Midbrain (tissue), 1 donor: ENCODE results near the gene METTL16.
A peak's percentile ranks its signal among the peaks of the same experiment; 100 is the strongest.

ENCODE experiments used
- DNase-seq: peaks from one replicate; lab custom pipeline; 2025; lab: John Stamatoyannopoulos, UW

The METTL16 gene

DNA sequence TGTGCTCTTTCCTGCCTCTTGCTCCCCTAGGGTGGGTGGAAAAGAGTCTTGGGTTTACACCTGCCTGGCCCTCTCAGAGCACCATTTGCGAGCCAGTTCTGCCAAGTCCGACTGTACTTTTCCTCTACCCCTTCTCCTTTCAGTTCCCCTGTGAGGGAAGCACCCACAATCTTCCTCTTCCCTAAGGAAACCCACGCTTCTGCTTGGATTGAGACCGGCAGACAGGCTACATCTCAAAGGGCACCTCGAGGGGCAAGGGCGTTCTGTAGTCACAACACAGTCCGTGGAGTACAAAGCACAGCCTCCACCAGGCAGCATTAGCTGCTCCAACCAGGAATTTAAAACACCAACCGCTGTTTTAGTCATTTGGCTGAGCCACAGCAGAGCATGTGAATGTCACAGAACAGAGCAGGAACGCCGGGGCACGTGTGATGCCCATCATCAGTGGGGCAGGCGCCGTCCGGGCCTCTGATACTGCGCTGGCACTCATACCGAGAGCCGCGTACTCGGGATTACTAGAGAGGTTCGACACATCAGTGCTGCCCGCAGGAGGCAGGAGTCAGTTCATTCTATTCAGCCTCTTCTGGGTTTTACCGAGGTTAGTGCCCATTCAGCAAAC, 97.1 kb downstream of the METTL16 start:
- no peak for DNase-seq

DNA sequence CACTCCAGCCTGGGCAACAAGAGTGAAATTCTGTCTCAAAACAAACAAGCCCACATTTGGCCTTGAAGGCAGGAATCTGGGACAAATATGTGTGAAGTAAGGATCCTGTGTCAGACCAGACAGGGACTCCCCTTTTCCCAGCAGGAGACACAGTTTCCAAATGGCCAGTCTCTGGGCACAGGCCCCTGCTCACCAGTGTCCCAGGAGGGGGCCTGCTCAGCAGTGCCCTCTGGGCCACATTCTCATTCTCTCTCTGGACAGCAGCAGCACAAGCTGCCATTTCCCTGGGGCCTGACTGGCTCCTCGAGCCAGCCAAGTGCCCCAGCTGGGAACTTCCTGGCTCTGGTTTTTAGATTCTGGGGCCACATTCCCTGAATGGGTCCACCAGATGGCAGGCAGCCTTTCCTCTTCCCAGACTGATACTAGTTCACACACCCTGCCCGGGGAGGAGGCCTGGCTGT, 99.1 kb downstream of the METTL16 start:
- peak; percentile 53 for DNase-seq

DNA sequence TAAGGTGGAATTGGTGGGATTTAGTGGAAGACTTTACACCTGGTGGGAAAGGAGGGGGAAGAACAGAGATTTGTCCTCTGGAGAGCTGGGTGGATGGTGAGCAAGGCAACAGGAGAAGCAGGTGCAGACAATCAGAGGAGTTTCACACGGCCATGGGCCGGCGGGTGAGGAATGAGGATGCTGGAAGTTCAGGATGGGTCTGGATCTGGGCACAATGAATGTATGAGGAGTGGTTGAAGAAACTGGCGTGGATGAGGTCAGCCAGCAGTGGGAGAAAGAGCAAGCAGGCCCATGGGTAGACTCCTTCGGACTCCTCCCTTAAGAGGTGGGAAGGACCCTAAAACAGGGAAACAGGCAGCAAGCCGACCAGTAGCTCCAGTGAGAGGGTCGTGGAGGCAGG, 100.7 kb downstream of the METTL16 start:
- no peak for DNase-seq

DNA sequence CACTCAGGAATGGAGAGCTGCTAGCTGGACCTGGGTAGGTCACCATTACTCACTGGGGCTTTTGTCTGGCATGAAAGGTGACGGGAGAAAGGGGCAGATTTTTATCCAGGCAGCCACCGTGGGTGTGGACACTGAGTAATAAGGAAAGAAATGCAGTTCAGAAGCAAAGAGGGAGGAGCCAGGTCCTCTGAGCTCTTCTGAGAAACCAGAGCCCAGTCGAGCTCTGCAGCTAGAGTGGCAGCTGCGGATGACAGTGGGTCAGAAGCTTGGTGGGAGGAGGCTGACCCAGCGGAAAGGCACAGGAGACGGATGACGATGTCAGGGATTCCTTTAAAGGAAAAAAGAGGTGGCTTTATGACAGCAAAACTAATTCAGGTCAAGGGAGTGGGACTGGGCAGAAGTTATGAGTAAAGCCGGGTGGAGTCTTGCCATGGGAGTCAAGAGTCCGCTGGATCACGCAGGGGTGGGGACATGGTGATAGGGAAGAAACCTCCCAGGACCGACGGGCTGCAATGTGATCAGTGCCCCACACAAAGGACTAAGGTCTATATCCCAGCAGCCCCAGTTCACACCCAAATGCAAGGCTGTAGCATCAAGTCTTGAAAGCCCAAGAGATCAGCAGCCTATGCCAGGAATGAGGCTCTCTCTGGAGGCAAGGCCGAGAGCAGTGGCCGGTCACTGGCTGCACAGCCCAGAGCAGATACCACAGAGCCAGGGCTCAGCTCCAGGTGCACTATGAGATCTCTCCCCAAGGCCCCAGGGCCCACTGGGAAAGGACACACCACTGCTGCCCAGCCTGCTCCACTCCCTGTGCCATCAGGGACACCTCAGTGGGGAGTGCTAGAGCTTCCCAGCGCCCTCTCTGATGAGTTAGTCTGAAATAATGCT, 104.5 kb downstream of the METTL16 start:
- no peak for DNase-seq

DNA sequence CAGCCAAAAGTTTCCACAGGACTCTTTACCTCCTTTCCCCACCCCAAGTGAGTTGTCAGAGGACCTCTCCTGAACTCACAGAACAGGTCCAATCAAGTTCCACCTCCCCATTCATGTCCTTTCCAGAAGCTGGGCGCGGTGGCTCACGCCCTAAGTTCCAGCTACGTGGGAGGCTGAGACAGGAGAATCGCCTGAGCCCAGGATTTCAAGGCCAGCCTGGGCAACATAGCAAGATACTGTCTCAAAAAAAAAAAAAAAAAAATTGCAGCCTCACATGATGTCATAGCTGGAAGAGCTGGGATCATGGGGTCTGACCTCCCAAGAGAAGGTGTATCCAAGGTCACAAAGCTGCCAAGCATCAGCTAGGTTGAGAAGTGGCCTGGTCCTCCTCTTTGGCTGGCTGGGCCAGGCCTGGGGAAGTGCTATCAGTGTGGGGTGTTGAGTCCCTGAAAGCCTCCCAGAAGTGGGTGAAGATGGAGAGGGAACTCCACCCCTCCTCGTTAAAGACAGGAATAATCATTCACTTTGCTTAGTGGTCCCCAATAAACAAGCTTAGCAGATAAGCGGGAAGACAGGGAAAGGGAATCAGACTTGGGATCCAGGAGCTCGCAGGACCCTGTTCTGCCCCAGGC, 105.3 kb downstream of the METTL16 start:
- DNase-seq, result no peak

DNA sequence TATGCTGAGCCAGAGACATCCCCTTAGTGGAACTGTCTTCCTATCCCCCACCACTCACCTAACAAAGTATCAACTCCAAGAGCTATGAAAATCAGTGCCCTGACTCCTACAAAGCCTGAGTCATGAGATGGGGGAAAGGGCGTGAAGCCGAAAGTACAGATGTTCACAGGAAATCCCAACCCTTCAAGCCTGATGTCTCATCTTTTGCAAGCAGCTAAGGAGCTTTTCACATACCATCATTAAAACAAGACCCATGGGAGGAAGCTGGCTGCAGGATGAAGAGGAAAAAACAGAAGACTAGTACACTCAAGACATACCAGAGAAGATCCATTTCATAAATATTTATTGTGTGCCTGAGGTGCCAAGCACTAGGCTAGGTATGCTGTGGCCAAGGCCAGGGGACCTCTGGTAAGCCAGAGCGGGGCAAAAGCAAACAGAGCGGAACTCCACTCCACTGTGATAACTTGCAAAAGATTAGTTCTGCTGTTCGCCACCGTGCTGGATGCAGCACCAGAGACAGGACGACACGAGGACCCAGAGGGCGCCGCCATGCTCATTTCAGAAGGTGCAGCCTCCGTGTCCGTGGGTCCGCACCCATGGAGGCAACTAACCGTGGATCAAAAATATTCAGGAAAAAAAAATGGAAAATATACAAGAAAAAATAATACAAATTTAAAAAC, 106.3 kb downstream of the METTL16 start:
- DNase-seq, result no peak

DNA sequence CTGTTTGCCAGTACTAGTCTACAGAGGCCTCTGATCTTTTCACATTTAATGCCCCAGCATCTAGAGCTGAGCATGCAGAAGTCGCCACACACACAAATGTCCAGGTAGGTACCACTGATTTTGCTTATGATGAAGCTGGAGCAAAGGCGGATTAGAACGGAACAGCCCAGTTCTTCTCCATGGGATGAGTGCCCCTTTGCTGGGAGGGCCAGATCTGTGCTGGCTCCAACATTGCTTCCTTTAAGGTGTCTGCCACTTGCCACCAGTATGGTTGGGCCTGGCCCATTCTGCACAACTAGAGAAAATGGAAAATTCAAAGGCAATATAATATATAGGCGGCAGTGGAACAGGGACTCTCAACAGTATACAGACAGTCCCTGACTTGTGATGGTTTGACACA, 108.6 kb downstream of the METTL16 start:
- DNase-seq, result no peak

DNA sequence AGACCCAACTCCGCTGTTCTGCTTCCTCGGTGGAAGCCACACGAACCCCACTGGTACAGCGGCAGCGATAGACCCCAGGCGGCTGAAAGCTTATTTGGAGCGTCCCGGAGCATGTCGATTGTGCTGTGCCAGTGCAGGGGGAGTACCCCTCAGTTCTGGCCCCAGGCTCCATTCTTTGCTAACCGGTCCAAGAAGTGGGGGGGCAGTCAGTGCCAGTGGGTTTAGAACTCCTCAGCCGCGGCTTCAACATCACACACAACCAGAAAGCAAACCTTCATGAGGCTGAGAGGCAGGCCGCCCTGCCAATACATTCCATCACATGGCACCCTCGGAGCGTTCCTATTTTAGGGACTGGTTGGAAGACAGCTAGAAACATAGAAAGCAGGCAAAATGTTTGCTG, 109.1 kb downstream of the METTL16 start:
- DNase-seq, result no peak

DNA sequence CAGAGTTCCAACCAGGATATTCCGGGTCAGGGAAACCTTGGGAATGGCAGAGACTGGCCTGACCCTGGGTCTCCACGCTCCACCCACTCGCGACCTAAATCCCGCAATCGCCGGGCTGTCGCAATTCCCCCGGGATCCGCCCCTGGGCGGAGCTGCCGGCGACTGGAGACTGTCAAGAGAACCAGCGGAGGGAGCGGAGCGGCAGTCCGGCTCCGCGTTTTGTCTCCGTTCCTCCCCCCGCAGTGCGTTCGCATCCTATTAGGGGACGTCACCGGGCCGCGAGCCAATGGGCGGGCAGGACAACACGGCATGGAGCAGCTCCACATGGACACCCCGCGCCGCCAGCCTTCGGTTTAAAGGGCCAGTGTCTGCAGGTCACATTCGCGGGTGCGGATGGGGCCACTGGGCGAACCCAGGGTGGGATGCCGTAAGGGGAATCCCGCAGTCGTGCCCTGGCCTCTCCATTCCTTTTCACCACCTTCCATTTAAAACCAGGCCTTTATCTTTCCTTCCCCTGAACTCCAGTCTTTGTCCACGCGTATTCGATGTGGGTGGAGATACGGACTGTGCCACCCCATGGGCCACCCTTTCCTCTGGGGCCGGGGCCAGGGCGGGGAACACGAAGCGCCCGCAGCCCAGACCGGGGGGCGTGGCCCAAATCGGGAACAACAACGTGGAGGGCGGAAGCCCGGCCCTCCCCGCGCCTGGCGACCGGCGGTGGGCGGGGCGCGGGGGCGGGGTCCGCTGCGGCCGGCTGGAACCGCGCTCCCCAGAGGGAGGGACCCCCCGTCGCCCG, 110.1 kb downstream of the METTL16 start:
- peak; percentile 99 for DNase-seq

DNA sequence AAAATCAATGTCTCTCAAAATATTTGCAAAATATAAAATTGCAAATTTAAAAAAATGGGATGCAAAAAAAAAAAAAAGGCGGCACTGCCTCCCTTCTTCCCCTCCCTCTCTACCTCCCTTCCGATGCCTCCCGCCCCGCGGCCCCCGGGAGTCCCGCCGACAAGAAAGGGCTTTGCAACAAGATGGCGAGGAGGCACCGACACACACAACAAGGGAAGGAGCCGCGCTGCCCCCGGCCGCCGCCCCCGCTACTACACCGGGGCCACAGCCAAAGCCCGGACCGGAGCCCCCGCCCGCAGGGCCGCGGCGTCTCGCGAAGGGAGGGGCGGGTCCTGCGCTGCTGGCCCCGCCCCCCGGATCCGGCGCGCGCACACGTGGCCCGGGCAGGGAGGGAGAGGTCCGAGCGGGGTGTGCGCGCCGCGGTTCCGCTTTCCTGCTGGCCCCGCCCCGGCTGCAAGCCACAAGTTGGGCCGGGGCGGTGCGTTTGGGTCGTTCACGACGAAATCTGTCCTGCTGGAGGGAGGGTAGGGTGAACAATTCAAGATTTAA, 110.7 kb downstream of the METTL16 start, which contains the start of gene MNT:
TSS of gene MNT (minus strand) at position 184 of the 549 bp plus-strand sequence. CDS start 348 bp downstream, outside the sequence.
- DNase-seq, result peak; percentile 96

DNA sequence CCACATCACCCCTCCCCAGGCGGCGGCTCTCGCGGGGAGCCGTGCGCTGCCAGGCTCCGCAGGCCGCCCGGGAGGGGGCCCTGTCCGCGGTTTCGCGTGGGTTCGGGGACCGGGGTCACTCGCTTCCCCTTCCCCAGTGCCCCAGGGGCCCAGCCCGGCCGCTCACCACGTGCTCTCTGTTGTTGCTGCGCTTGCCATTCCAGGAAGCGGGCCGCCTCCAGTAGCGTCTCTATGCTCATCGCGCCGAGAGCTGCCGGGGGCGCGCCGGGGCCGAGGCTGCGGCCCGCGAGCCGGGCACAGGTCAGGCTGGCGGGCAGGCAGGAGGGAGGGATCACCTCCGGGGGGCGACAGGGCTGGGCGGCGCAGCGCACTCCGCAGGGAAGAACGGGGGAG, 111.2 kb downstream of the METTL16 start:
- peak; percentile 44 for DNase-seq

DNA sequence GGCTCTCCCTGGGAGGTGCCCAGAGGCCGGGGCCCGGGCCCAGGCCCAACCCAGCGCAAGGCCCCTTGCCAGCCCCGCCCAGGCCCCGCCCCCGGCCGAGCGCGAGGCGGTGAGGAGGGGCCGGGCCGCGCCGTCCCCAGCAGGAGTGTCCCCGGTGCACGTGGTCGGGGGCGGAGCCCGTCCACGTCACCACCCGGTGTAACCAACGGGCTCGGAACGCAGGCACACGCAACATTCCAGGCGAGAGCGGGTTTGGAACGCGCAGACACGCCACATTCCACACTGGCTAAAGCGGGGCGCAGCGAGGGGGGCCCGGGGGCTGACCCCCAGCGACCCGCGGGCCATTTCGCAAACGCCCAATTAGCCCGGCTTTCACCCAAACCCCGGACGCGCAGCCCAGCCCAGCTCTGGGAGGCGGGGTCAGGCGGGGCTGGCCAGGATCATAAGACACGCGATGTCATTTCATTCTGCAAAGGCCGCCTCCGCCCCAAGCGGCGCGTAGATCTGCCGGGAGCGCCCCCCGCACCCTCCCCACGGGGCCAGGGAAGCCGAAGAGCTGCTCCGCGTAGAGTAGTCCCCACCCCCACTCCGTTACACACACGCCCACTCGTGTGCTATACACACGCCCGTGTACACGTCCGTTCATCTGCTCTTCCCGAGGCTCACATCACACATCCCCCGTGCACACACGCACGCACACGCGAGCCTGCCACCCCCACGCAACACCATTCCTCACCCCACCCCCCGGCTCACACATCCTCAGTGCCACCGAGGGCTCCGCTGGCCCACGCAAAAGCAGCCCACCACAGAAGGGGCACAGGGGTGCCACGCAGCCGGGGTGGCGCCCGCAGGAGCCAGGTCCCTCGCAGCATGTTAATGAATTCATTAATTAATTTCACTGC, 111.9 kb downstream of the METTL16 start:
- peak; percentile 95 for DNase-seq

DNA sequence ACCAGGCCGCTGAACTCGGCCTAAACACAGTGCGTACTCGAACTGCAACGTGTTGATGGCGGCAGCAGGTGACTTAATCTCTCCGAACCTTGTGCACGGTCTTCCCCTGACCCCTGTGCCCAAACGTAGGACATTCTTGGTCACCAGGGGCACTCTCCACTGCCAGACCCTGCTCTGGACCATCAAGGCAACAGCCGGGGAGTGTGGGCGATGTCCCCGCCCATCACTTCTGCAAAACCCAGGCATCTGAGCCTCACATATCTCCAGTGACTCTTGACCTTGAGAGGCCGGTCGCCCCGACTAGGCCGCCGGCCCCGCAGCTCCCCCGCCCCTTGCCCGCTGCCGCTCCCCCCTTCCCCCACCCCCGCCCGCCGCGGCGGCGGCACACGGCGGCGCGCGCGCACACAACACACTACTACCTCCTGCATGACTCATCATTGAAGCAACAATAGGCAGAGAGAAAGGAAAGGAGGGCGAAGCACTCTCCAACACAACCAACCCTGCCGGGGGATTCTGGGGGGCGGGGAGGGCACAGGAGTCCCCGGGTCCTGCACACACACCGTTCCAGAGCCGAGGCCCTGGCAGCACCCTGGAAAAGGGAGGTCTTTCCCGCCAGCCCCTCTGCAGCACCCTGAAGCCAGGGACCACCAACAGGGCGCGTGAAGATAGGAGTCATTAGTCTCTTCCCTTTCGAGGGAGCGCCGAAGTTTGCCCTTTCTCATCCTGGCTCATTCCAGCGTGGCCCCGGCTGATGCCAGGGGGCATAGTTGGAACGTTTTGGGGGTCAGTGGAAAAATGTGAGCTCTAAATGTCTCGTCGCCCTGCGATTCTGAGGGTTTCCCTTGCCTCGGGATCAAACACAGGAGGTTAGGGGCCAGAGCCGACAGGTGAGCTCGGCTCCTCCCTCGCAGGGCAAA, 112.8 kb downstream of the METTL16 start:
- DNase-seq, result no peak

DNA sequence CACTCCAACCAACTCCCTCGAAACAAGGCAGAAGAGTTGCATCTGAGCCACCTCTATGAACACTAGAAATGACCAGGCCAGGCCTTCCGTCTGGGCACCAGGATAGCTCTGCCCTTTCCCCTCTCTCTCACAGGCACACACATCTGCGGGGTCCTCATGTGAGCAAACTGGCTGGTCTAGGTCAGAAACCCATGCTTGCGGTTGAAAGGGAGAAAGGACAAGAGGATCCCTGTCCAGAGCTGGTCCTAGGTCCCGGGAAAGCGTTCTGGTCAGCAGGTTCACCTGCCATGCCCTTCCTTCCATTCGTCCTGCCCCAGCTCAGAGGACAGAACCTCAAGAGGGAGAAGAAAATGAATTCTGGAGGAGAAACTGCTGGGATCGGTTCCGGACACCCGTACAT, 113.5 kb downstream of the METTL16 start:
- DNase-seq, result no peak

DNA sequence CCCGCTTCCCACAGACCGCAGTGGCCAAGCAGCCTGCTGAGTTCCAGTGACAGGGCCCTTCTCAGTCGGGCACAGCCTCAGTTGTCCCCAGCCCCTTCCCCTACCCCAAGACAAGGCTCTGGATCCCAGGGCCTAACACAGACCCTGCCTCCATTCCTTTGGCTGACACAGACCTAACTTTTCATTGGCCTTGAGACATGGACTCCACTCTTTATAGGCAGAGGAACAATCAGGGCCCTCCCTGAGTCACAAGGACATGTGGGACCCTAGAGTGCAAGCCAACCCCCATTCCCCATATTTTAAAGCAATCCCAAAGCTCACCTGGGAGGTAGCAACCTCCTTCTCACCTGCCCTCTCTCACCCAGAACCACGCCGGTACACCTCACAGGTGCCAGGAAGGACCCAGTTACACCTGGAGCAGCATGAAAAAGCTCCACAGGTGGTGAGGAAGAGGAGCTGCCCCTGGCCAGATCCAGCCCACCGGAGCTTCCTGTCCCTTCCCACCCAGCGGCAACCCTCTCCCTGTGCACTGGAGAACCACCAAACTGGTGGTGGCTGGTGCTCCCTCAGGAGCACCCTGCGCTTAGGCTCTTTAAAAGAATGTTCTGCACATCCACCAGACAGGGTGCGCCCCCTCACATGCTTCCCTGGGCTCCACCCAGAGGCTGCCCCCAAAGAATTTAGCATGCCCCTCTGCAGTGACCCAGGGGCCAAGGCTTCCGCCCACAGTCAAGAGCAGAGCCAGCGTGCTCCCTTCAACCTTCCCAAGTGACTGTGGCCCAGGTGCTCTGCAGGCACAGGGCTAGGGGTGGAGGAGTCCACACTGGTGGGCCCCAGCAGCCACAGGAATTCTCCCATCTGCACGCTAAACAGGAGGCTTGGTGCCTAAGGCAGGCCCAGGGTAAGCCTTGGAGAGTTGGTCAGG, 114.2 kb downstream of the METTL16 start:
- DNase-seq, result no peak

DNA sequence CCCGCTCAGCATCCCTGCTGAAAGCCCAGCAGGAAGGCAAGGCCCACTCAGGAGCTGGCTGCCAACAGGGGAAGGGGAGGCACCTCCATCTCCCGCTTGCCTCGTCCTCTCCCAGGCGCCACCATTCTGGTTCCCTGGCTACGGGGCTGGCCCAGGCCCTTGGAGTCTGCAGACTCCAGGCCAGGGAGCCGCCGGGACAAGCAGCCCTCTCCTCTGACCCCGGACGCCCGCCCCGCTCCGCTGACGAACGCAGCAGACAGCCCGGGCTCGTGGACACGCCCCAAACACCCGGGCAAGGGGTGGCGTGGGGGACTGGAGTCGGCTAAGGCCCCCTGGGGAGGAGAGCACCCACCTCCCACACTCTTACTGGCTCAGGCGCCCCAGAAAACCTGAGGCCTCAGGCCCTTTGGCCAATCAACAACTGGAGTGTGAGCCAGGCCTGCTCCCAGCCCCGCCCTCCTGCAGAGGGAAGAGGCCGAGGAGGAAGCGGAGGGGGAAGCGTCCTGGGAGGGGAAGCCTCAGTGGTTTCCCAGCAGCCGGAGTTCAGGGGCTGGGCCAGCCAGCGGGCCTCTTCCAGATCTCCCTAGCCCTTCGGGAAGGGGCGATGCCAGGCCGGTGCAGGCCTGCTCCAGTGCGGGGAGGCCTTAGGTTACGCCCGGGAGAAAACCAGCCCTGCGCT, 115.0 kb downstream of the METTL16 start:
- peak; percentile 67 for DNase-seq

DNA sequence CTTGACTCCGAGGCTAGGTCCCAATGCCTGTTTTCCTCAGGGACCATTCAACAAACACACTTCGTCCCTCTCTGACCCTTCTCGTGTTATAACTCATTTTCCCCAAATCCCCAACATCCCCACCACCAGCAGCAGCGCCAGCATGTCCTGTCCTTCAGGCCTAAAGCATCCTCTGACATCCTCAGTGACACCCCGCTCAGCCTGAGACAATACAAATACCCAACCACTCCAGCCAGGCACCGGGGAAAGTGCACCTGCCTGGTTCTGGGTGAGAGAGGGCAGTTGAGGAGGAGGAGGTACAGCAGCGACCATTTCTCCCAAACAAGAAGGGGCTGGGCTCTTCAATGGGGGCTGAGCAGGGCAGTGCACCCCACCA, 115.5 kb downstream of the METTL16 start:
- no peak for DNase-seq
